IgD-negative memory B cell (primary cell): Measurements from ENCODE around the gene AATF. TPM values are rescaled to one million over a fixed set of nuclear protein-coding genes. Genes with fewer than 3 reads are reported as not detected.

Experiments used
- H3K27ac Mint-ChIP-seq, 3 donors: one replicate each; pipeline ENCODE4 v1.8.0; 2020 to 2022; ENCODE audit warnings: mild to moderate bottlenecking in 3 of 3, mixed read lengths in 3 of 3, moderate library complexity in 1 of 3
- H3K27me3 Mint-ChIP-seq: one replicate; pipeline ENCODE4 v1.8.0; 2021; ENCODE audit warnings: mixed read lengths
- H3K36me3 Mint-ChIP-seq: one replicate; pipeline ENCODE4 v1.8.0; 2020; ENCODE audit warnings: mild to moderate bottlenecking, mixed read lengths
- H3K4me1 Mint-ChIP-seq, 3 donors: one replicate each; pipeline ENCODE4 v1.8.0; 2020 to 2022; ENCODE audit warnings: mixed read lengths in 3 of 3, mild to moderate bottlenecking in 1 of 3
- H3K4me3 Mint-ChIP-seq, 4 donors: one replicate each; pipeline ENCODE4 v1.8.0; 2020 to 2022; ENCODE audit warnings: mild to moderate bottlenecking in 4 of 4, mixed read lengths in 4 of 4, moderate library complexity in 3 of 4
- H3K9me3 Mint-ChIP-seq, 3 donors: one replicate each; pipeline ENCODE4 v1.8.0; 2020 to 2021; ENCODE audit warnings: mixed read lengths in 3 of 3, mild to moderate bottlenecking in 1 of 3
- polyA plus RNA-seq: library from polyadenylated mRNA; unstranded; fragments of 300-500 nt; fragmentation: Illumina TruSeq; gene quantifications from one replicate; pipeline ENCODE4 v1.2.3, GENCODE V29; 2021

The AATF gene
- polyA plus RNA-seq, 1 donor from 2014 or later = 98.0 TPM

- no peaks in the 10 kb centered on the region for H3K4me1 Mint-ChIP-seq
- H3K4me3 Mint-ChIP-seq = no peak overlapping the region
- no peaks in the 10 kb centered on the region for H3K9me3 Mint-ChIP-seq
- peaks cover 10% of the 10 kb centered on the region for H3K36me3 Mint-ChIP-seq
- no peaks in the 10 kb centered on the region for H3K27me3 Mint-ChIP-seq
- H3K27ac Mint-ChIP-seq = no peak overlapping the region
These were observed 70.5 kb downstream of the AATF start for GRCh38 chr17:37019117-37019740.

DNA sequence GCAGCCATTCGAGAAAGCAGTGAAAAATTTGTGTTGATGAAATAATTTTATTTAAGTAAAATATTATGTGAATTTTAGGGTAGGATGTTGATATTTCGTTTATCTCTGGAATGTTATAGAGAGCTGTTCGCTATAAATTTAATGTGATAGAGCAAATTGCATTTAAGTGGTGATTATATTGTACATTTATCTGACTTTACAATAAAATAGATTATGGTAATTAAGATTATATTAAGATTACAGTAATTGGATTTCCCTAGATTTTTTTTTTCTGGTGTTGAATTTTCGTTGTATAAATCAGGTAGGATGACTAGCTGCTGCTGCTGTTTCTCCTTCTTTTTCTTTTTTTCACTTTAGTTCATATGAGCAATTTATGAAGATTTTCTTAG, 71.0 kb downstream of the AATF start:
- H3K36me3 Mint-ChIP-seq = peaks cover 10% of the 10 kb centered on the region

GRCh38 chr17:37024181-37024637, 75.5 kb downstream of the AATF start:
- Mint-ChIP-seq H3K4me1 (peaks cover 0 to 4% (median 0%) of the 10 kb centered on the region in 3 donors), H3K27me3 (no peaks in the 10 kb centered on the region), H3K36me3 (peaks cover 5% of the 10 kb centered on the region), H3K4me3 (no peak overlapping the region), H3K27ac (no peak overlapping the region), H3K9me3 (no peaks in the 10 kb centered on the region)

More for the DNA sequence above, 71.0 kb downstream of the AATF start:
- Mint-ChIP-seq H3K27ac (no peak overlapping the region), H3K4me1 (no peaks in the 10 kb centered on the region), H3K4me3 (no peak overlapping the region), H3K27me3 (no peaks in the 10 kb centered on the region), H3K9me3 (no peaks in the 10 kb centered on the region)

- Mint-ChIP-seq H3K27me3 (no peaks in the 10 kb centered on the region), H3K9me3 (no peaks in the 10 kb centered on the region), H3K27ac (peak overlapping the region in 1 of 3 donors; percentile 97), H3K4me1 (peaks cover 0 to 4% (median 0%) of the 10 kb centered on the region in 3 donors), H3K4me3 (no peak overlapping the region), H3K36me3 (peaks cover 5% of the 10 kb centered on the region)
These were observed 76.5 kb downstream of the AATF start for GRCh38 chr17:37025238-37025637.

- H3K4me1 Mint-ChIP-seq = peaks cover 0 to 4% (median 0%) of the 10 kb centered on the region in 3 donors
- H3K9me3 Mint-ChIP-seq = no peaks in the 10 kb centered on the region
- H3K27ac Mint-ChIP-seq = no peak overlapping the region
- H3K27me3 Mint-ChIP-seq = no peaks in the 10 kb centered on the region
- peaks cover 5% of the 10 kb centered on the region for H3K36me3 Mint-ChIP-seq
- H3K4me3 Mint-ChIP-seq = no peak overlapping the region
These were observed 77.2 kb downstream of the AATF start for GRCh38 chr17:37025847-37026530.

DNA sequence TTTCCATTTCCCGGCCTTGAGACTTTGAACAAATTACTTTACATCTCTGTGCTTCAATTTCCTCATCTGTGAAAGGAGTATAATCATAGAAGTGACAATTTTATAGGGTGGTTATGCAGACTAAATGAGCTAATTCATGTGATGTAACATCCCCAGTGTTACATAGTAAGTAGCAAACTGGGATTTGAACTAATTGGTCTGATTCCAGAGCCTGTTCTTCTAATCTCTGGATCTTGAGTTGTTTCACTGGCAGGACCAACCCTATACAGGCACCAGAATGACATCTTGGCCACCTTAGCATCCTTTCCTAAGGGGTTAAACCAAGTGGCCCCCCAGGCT, 77.7 kb downstream of the AATF start:
- peaks cover 0 to 4% (median 0%) of the 10 kb centered on the region in 3 donors for H3K4me1 Mint-ChIP-seq
- no peak overlapping the region for H3K4me3 Mint-ChIP-seq
- no peak overlapping the region for H3K27ac Mint-ChIP-seq
- no peaks in the 10 kb centered on the region for H3K27me3 Mint-ChIP-seq
- no peaks in the 10 kb centered on the region for H3K9me3 Mint-ChIP-seq
- peaks cover 5% of the 10 kb centered on the region for H3K36me3 Mint-ChIP-seq

- no peak overlapping the region for H3K4me3 Mint-ChIP-seq
- no peaks in the 10 kb centered on the region for H3K36me3 Mint-ChIP-seq
- no peak overlapping the region for H3K27ac Mint-ChIP-seq
- peaks cover 0 to 4% (median 0%) of the 10 kb centered on the region in 3 donors for H3K4me1 Mint-ChIP-seq
- H3K27me3 Mint-ChIP-seq = no peaks in the 10 kb centered on the region
- H3K9me3 Mint-ChIP-seq = no peaks in the 10 kb centered on the region
These were observed 79.3 kb downstream of the AATF start for GRCh38 chr17:37028040-37028439.

GRCh38 chr17:37031493-37032083, 82.8 kb downstream of the AATF start:
- H3K4me3 Mint-ChIP-seq = no peak overlapping the region
- H3K4me1 Mint-ChIP-seq = no peaks in the 10 kb centered on the region
- no peaks in the 10 kb centered on the region for H3K9me3 Mint-ChIP-seq
- H3K27ac Mint-ChIP-seq = no peak overlapping the region
- peaks cover 4% of the 10 kb centered on the region for H3K36me3 Mint-ChIP-seq
- no peaks in the 10 kb centered on the region for H3K27me3 Mint-ChIP-seq

DNA sequence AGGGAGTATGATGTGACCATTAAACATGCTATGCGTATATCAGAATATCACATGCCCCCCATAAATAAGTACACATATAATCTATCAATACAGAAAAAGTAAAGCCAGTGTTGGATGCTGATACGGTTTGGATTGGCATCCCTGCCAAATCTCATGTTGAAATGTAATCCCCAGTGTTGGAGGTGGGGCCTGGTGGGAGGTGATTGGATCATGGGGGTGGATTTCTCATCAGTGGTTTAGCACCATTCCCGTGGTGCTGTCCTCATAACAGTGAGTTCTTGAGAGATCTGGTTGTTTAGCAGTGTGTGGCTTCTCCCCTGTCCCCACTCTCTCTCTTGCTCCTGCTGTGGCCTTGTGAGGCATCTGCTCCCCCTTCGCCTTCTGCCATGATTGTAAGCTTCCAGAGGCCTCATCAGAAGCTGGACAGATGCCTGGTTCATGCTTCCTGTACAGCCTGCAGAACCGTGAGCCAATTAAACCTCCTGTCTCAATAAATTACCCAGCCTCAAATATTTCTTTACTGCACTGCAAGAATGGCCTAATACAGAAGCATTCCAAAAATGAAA, 88.9 kb downstream of the AATF start:
- H3K36me3 Mint-ChIP-seq = peaks cover 8% of the 10 kb centered on the region
- peak overlapping the region in 1 of 3 donors; percentile 59 for H3K27ac Mint-ChIP-seq
- H3K4me1 Mint-ChIP-seq = peaks cover 0 to 2% (median 0%) of the 10 kb centered on the region in 3 donors
- H3K4me3 Mint-ChIP-seq = no peak overlapping the region
- H3K27me3 Mint-ChIP-seq = no peaks in the 10 kb centered on the region
- no peaks in the 10 kb centered on the region for H3K9me3 Mint-ChIP-seq

DNA sequence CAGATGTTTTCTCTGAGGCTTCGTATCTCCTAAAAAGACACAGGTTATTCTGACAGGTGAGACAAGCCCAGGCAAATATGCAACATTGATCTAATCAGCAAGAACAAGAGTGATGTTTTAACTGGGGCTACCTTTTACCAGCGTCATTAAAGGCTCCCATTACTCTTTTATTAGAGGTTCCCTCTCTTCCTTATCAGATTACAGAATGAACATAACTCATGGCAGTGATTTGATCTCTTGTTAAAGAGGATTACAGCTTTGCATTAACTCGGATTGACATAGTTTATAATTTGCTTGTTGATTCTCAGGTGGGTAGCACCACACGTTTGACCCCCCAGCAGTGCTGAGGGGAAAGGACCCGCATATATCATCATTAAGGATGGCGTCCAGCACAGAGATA, 90.5 kb downstream of the AATF start:
- peaks cover 6% of the 10 kb centered on the region for H3K36me3 Mint-ChIP-seq
- H3K27me3 Mint-ChIP-seq = no peaks in the 10 kb centered on the region
- H3K4me3 Mint-ChIP-seq = no peak overlapping the region
- no peaks in the 10 kb centered on the region for H3K9me3 Mint-ChIP-seq
- peaks cover 0 to 5% (median 2%) of the 10 kb centered on the region in 3 donors for H3K4me1 Mint-ChIP-seq
- peak overlapping the region in 1 of 3 donors; percentile 40 for H3K27ac Mint-ChIP-seq

- Mint-ChIP-seq H3K4me3 (no peak overlapping the region), H3K27ac (no peak overlapping the region), H3K9me3 (no peaks in the 10 kb centered on the region), H3K4me1 (peaks cover 3 to 10% (median 8%) of the 10 kb centered on the region in 3 donors), H3K36me3 (peaks cover 4% of the 10 kb centered on the region), H3K27me3 (no peaks in the 10 kb centered on the region)
These were observed 93.2 kb downstream of the AATF start for GRCh38 chr17:37041932-37042331.

- Mint-ChIP-seq H3K36me3 (peaks cover 3% of the 10 kb centered on the region), H3K4me1 (peaks cover 10 to 14% (median 12%) of the 10 kb centered on the region in 3 donors), H3K27ac (no peak overlapping the region)
These were observed 94.4 kb downstream of the AATF start for GRCh38 chr17:37043201-37043600.

DNA sequence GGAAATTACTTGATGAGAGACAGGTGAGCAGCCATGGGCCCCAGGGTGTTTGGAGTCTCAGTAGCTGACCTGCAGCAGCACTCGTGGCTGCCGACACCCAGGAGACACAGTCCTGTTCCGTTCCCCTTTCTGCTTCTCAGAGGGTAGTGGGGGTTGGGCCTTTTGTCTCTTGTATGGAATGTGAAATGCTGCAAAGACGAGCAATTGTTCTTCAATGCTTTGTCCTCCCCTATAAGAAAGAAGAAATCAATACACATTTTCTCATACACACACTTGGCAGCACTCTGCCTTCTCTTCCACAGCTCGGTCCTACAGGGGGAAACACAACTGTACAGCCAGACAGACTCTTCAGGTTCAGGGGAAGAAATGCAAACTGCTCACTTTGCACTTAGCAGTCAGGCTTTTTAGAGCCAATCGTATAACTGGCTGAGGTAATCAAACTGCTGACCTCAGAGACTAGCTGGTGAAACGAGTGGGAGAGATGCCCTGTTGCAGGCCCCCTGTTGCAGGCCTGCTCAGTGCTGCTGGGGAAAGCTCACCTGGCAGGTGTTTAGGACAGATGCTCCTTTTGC, 96.7 kb downstream of the AATF start:
- H3K4me1 Mint-ChIP-seq = peaks cover 10 to 17% (median 12%) of the 10 kb centered on the region in 3 donors
- H3K36me3 Mint-ChIP-seq = no peaks in the 10 kb centered on the region
- H3K27ac Mint-ChIP-seq = no peak overlapping the region
- no peaks in the 10 kb centered on the region for H3K9me3 Mint-ChIP-seq
- no peaks in the 10 kb centered on the region for H3K27me3 Mint-ChIP-seq
- H3K4me3 Mint-ChIP-seq = no peak overlapping the region

More at GRCh38 chr17:37043201-37043600, 94.4 kb downstream of the AATF start:
- Mint-ChIP-seq H3K27me3 (no peaks in the 10 kb centered on the region), H3K4me3 (no peak overlapping the region), H3K9me3 (no peaks in the 10 kb centered on the region)

DNA sequence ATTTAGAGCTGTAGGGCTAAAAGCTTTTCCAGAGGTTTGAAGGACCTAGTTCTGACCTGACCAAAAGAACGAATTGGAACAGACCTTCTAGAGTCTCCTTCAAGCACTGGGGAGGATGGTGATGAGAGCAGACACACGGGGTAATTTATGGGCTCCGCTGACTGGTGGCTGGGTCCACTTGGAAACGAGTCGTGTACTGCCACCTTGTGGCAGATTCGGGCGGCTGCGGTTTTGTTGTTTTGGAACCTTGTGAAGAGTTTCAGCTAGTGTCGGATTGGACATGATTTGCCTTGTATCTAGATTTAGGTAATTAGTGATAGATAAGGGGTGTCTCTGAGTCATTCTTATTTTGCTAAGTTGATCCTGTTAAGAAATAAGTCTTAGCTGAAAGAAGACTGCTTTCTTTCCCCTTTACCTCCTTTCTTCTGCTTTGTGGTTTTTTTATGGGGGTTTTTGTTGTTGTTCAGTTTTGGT, 98.9 kb downstream of the AATF start:
- H3K36me3 Mint-ChIP-seq = no peaks in the 10 kb centered on the region
- no peak overlapping the region for H3K4me3 Mint-ChIP-seq
- H3K9me3 Mint-ChIP-seq = no peaks in the 10 kb centered on the region
- H3K4me1 Mint-ChIP-seq = peaks cover 10 to 17% (median 12%) of the 10 kb centered on the region in 3 donors
- peak overlapping the region; percentile 21 to 63 (median 40) for H3K27ac Mint-ChIP-seq
- no peaks in the 10 kb centered on the region for H3K27me3 Mint-ChIP-seq

- H3K36me3 Mint-ChIP-seq = no peaks in the 10 kb centered on the region
- no peak overlapping the region for H3K27ac Mint-ChIP-seq
- H3K4me3 Mint-ChIP-seq = no peak overlapping the region
- H3K9me3 Mint-ChIP-seq = no peaks in the 10 kb centered on the region
- no peaks in the 10 kb centered on the region for H3K27me3 Mint-ChIP-seq
- H3K4me1 Mint-ChIP-seq = peaks cover 9 to 17% (median 10%) of the 10 kb centered on the region in 3 donors
These were observed 100.1 kb downstream of the AATF start for GRCh38 chr17:37048811-37049210.
